CD14-positive monocyte (primary cell): ENCODE measurements around the gene YTHDC1. TPM values are rescaled to one million over a fixed set of nuclear protein-coding genes. Genes with fewer than 3 reads are reported as not detected.
A peak's percentile ranks its signal among the peaks of the same experiment; 100 is the strongest.

ENCODE experiments used
- DNase-seq, 3 donors: peaks; one replicate each; pipeline ENCODE4 v3.0.0-alpha.2; 2011 to 2022
- H2AFZ ChIP-seq: 2 replicates; pipeline ENCODE4 v1.6.0; 2012; ENCODE audit warnings: mild to moderate bottlenecking, low read depth, low read length, inconsistent platforms; ENCODE audit not compliant: insufficient read depth, poor library complexity, severe bottlenecking
- H3K27ac ChIP-seq, 2 donors: 1 replicate in 1 of 2; 2 replicates in 1 of 2; pipeline ENCODE4 v1.5.1; 2012 to 2013; ENCODE audit warnings: low read length in 2 of 2, control low read depth in 1 of 2, inconsistent platforms in 1 of 2, low read depth in 1 of 2, mild to moderate bottlenecking in 1 of 2
- H3K27me3 ChIP-seq, 2 donors: one replicate each; pipeline versions ENCODE4 v1.6.0 to v1.6.1; 2011 to 2013; ENCODE audit warnings: low read length in 2 of 2; ENCODE audit not compliant: control insufficient read depth in 2 of 2, insufficient read depth in 2 of 2
- H3K36me3 ChIP-seq, 2 donors: replicated peaks in 1 of 2; 1 replicate in 1 of 2; 2 replicates in 1 of 2; pipeline versions ENCODE4 v1.5.1 to v1.6.1; 2012 to 2013; ENCODE audit warnings: low read length in 2 of 2, control low read depth in 1 of 2, inconsistent platforms in 1 of 2, mild to moderate bottlenecking in 1 of 2; ENCODE audit not compliant: insufficient read depth in 2 of 2, control insufficient read depth in 1 of 2
- H3K4me1 ChIP-seq, 2 donors: 1 replicate in 1 of 2; 2 replicates in 1 of 2; pipeline versions ENCODE4 v1.5.1 to v1.6.1; 2012 to 2013; ENCODE audit warnings: low read length in 2 of 2, control low read depth in 1 of 2, inconsistent platforms in 1 of 2, mild to moderate bottlenecking in 1 of 2, moderate library complexity in 1 of 2; ENCODE audit not compliant: insufficient read depth in 2 of 2, control insufficient read depth in 1 of 2
- H3K4me2 ChIP-seq: replicated peaks from 2 replicates; pipeline ENCODE3; 2012; ENCODE audit warnings: low read length, moderate library complexity, mild to moderate bottlenecking; ENCODE audit not compliant: poor library complexity, severe bottlenecking; ENCODE audit errors: extremely low read depth
- H3K4me3 ChIP-seq, 3 experiments: fragments of 200-600 bp in 1 of 3; sonication (generic) in 1 of 3; replicated peaks in 1 of 3; 1 replicate in 2 of 3; 2 replicates in 1 of 3; pipeline ENCODE4 v1.5.1; 2011 to 2013; ENCODE audit warnings: low read length in 3 of 3, mild to moderate bottlenecking in 3 of 3, control low read depth in 2 of 3, low read depth in 2 of 3, inconsistent platforms in 1 of 3, moderate library complexity in 1 of 3
- H3K79me2 ChIP-seq: 2 replicates; pipeline ENCODE4 v1.6.0; 2012; ENCODE audit warnings: mild to moderate bottlenecking, control low read depth, inconsistent platforms, low read length, moderate library complexity; ENCODE audit not compliant: insufficient read depth
- H3K9ac ChIP-seq: 2 replicates; pipeline ENCODE4 v1.6.0; 2017; ENCODE audit warnings: low read length, mild to moderate bottlenecking; ENCODE audit not compliant: insufficient read depth, poor library complexity, severe bottlenecking
- H3K9me3 ChIP-seq, 2 donors: replicated peaks in 1 of 2; 1 replicate in 1 of 2; 2 replicates in 1 of 2; pipeline versions ENCODE4 v1.5.1 to v1.6.1; 2012 to 2013; ENCODE audit warnings: low read length in 2 of 2, control low read depth in 1 of 2; ENCODE audit not compliant: control insufficient read depth in 1 of 2, insufficient read depth in 1 of 2
- H4K20me1 ChIP-seq: 2 replicates; pipeline ENCODE4 v1.6.0; 2012; ENCODE audit warnings: mild to moderate bottlenecking, low read length, control low read depth, moderate library complexity; ENCODE audit not compliant: insufficient read depth
- H3K27ac Mint-ChIP-seq, 7 donors: one replicate each; pipeline ENCODE4 v1.8.0; 2020; ENCODE audit warnings: mild to moderate bottlenecking in 7 of 7, mixed read lengths in 7 of 7, moderate library complexity in 6 of 7, inconsistent platforms in 2 of 7
- H3K27me3 Mint-ChIP-seq, 3 donors: one replicate each; pipeline ENCODE4 v1.8.0; 2021 to 2022; ENCODE audit warnings: low read depth in 3 of 3, mild to moderate bottlenecking in 3 of 3, mixed read lengths in 3 of 3, moderate library complexity in 3 of 3, inconsistent platforms in 1 of 3
- H3K36me3 Mint-ChIP-seq, 2 donors: one replicate each; pipeline ENCODE4 v1.8.0; 2020; ENCODE audit warnings: mixed read lengths in 2 of 2, inconsistent platforms in 1 of 2, mild to moderate bottlenecking in 1 of 2
- H3K4me1 Mint-ChIP-seq: one replicate; pipeline ENCODE4 v1.8.0; 2020; ENCODE audit warnings: mild to moderate bottlenecking, mixed read lengths
- H3K4me3 Mint-ChIP-seq, 2 donors: one replicate each; pipeline ENCODE4 v1.8.0; 2020; ENCODE audit warnings: mild to moderate bottlenecking in 2 of 2, mixed read lengths in 2 of 2, moderate library complexity in 1 of 2
- H3K9me3 Mint-ChIP-seq, 7 donors: one replicate each; pipeline ENCODE4 v1.8.0; 2020 to 2022; ENCODE audit warnings: mixed read lengths in 7 of 7, mild to moderate bottlenecking in 6 of 7, moderate library complexity in 6 of 7, inconsistent platforms in 2 of 7
- WGBS: methylation state at CpG from one replicate; pipeline ENCODE4 v1.1.5; 2013; ENCODE audit warnings: missing lambda C conversion rate; ENCODE audit not compliant: insufficient coverage; 5-methylcytosine and 5-hydroxymethylcytosine counted together
- intact Hi-C, 2 donors: fragments of 100-400 bp; cut with micrococcal nuclease; formaldehyde crosslinking; loops; one replicate each; pipeline versions ENCODE4 v1.15.0 to v1.15.1; 2023
- polyA plus RNA-seq, 3 donors: library from polyadenylated mRNA; depleted of rRNA in 1 of 3; unstranded in 2 of 3; stranded (reverse) in 1 of 3; fragments of 300-500 nt in 2 of 3; fragments of >200 nt in 1 of 3; fragmentation: Illumina TruSeq in 2 of 3; gene quantifications; 1 replicate in 2 of 3; 2 replicates in 1 of 3; pipeline ENCODE4 v1.2.3, GENCODE V29; 2012 to 2021
- TF ChIP-seq, protein P1 (sequence below): fragments of 200-600 bp; IDR thresholded peaks from one replicate; pipeline ENCODE4 v1.8.0; 2022; ENCODE audit warnings: antibody characterized with exemption, mild to moderate bottlenecking

The YTHDC1 gene
- polyA plus RNA-seq, 3 donors = 11.0 to 30.8 (median 11.5) TPM

DNA sequence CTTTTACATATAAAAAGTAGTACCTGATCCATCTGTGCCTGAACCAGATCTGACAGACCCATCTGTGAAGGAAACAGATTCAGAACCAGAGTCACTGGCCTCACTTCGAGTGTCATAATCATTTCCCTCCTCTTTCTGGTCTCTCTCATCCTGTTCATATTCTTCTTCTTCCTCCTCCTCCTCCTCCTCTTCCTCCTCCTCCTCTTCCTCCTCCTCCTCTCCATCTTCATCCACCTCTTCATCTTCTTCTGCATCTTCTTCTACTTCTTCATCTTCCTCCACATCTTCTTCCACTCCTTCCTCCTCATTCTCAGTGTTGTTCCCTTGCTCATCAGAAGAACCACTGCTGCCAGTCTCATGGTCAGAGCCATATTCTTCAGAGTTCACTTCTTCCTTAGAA lies 12.9 kb downstream of the YTHDC1 start:
- Histone ChIP-seq H3K4me2 (no peak overlapping the region), H3K9me3 (no peaks in the 10 kb centered on the region), H4K20me1 (peaks cover 95% of the 10 kb centered on the region), H3K4me3 (no peak overlapping the region), H3K4me1 (no peaks in the 10 kb centered on the region), H3K27ac (peak overlapping the region in 1 of 2 donors; percentile 18), H2AFZ (no peak overlapping the region), H3K27me3 (no peaks in the 10 kb centered on the region), H3K79me2 (peaks cover 68% of the 10 kb centered on the region), H3K36me3 (peaks cover 60 to 61% of the 10 kb centered on the region in 2 donors), H3K9ac (no peak overlapping the region)
- H3K27ac Mint-ChIP-seq = peak overlapping the region in 2 of 7 donors; percentile 33 to 54
- no peaks in the 10 kb centered on the region for H3K9me3 Mint-ChIP-seq
- TF ChIP-seq, protein P1, sequence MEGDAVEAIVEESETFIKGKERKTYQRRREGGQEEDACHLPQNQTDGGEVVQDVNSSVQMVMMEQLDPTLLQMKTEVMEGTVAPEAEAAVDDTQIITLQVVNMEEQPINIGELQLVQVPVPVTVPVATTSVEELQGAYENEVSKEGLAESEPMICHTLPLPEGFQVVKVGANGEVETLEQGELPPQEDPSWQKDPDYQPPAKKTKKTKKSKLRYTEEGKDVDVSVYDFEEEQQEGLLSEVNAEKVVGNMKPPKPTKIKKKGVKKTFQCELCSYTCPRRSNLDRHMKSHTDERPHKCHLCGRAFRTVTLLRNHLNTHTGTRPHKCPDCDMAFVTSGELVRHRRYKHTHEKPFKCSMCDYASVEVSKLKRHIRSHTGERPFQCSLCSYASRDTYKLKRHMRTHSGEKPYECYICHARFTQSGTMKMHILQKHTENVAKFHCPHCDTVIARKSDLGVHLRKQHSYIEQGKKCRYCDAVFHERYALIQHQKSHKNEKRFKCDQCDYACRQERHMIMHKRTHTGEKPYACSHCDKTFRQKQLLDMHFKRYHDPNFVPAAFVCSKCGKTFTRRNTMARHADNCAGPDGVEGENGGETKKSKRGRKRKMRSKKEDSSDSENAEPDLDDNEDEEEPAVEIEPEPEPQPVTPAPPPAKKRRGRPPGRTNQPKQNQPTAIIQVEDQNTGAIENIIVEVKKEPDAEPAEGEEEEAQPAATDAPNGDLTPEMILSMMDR = no peak
- intact Hi-C loops = no loop called here
- H3K27me3 Mint-ChIP-seq = peaks cover 0 to 2% (median 0%) of the 10 kb centered on the region in 3 donors
- peaks cover 9% of the 10 kb centered on the region for H3K4me1 Mint-ChIP-seq
- WGBS = 100% methylated on average over 1 of the region's 1 CpG
- no peak for DNase-seq
- H3K4me3 Mint-ChIP-seq = no peak overlapping the region
- peaks cover 52 to 56% of the 10 kb centered on the region in 2 donors for H3K36me3 Mint-ChIP-seq

DNA sequence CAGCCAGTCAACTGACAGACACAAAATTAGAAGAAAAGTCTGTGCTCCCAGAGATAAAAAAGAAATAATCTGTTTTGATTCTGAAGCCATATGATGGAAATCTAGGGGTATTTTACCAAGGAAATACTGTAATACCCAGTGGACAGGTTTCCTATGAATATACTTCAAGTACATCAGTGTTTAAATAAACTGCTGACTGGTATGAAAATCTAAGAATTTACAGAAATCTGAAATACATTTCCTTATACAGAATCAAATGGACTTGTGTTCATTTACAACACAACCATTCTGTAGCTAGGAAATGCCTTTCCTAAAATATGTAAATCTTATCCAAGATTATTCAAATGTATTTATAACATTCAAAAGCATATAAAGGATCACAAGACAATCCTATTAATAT lies 13.4 kb downstream of the YTHDC1 start:
- Histone ChIP-seq H3K4me1 (no peaks in the 10 kb centered on the region), H3K9me3 (no peaks in the 10 kb centered on the region), H3K79me2 (peaks cover 63% of the 10 kb centered on the region), H3K4me3 (no peak overlapping the region), H2AFZ (no peak overlapping the region), H3K36me3 (peaks cover 63 to 65% of the 10 kb centered on the region in 2 donors), H4K20me1 (peaks cover 95% of the 10 kb centered on the region), H3K9ac (no peak overlapping the region), H3K4me2 (no peak overlapping the region), H3K27ac (no peak overlapping the region), H3K27me3 (no peaks in the 10 kb centered on the region)
- Mint-ChIP-seq H3K4me1 (peaks cover 5% of the 10 kb centered on the region), H3K27ac (peak overlapping the region in 2 of 7 donors; percentile 37 to 75), H3K27me3 (peaks cover 0 to 2% (median 0%) of the 10 kb centered on the region in 3 donors), H3K36me3 (peaks cover 55 to 59% of the 10 kb centered on the region in 2 donors), H3K9me3 (no peaks in the 10 kb centered on the region), H3K4me3 (no peak overlapping the region)
- intact Hi-C loops = no loop called here
- TF ChIP-seq, protein P1 = no peak
- DNase-seq = no peak
